PC-9 (cell line): Measurements from ENCODE around the gene B3GLCT. TPM values are rescaled to one million over a fixed set of nuclear protein-coding genes. Genes with fewer than 3 reads are reported as not detected.

Source experiments
- BruUV-seq: library from RNA; stranded (reverse); fragments of 400-500 nt; replicated peaks from 2 replicates; lab custom pipeline; 2021; lab: Mats Ljungman, UMichigan
- CTCF ChIA-PET: fragments of 300-600 bp; sonication (Branson Sonifier 250); formaldehyde crosslinking; loops from one replicate; lab custom pipeline; 2022; ENCODE audit warnings: antibody characterized with exemption; lab: Charles Lee
- POLR2A ChIA-PET: fragments of 300-600 bp; sonication (Branson Sonifier 250); formaldehyde crosslinking; loops from one replicate; lab custom pipeline; 2022; ENCODE audit warnings: antibody characterized with exemption; ENCODE audit not compliant: unreplicated experiment; lab: Charles Lee
- DNase-seq, 2 experiments: peaks; one replicate each; pipeline versions ENCODE4 v3.0.0 to v3.0.0-alpha.2; 2015 to 2022; ENCODE audit warnings: mixed read lengths in 1 of 2
- H2AFZ ChIP-seq: fragments of 200-600 bp; sonication (generic); 2 replicates; pipeline ENCODE4 v1.8.1; 2017; ENCODE audit warnings: antibody characterized with exemption
- H3F3A ChIP-seq: fragments of 200-600 bp; sonication (generic); 2 replicates; pipeline ENCODE4 v1.8.1; 2017; ENCODE audit warnings: antibody characterized with exemption, mild to moderate bottlenecking, low read depth; ENCODE audit not compliant: insufficient read depth
- H3K27ac ChIP-seq: fragments of 200-600 bp; sonication (generic); 2 replicates; pipeline ENCODE4 v1.6.1; 2016; ENCODE audit warnings: mixed run types
- H3K27me3 ChIP-seq: fragments of 200-600 bp; sonication (generic); 2 replicates; pipeline ENCODE4 v1.6.1; 2016; ENCODE audit warnings: low read depth, mixed run types; ENCODE audit not compliant: insufficient read depth
- H3K36me3 ChIP-seq: fragments of 200-600 bp; sonication (generic); 2 replicates; pipeline ENCODE4 v1.6.1; 2016; ENCODE audit warnings: low read depth, mixed run types
- H3K4me1 ChIP-seq: fragments of 200-600 bp; sonication (generic); replicated peaks from 2 replicates; pipeline ENCODE4 v1.6.1; 2016; ENCODE audit warnings: mixed run types; ENCODE audit not compliant: insufficient read depth
- H3K4me2 ChIP-seq: fragments of 200-600 bp; sonication (generic); 2 replicates; pipeline ENCODE4 v1.6.1; 2017; ENCODE audit warnings: mixed run types
- H3K4me3 ChIP-seq: fragments of 200-600 bp; sonication (generic); 2 replicates; pipeline ENCODE4 v1.6.1; 2016; ENCODE audit warnings: mixed run types
- H3K79me2 ChIP-seq: fragments of 200-600 bp; sonication (generic); 2 replicates; pipeline ENCODE4 v1.6.1; 2017; ENCODE audit warnings: low read depth, mixed run types
- H3K9me2 ChIP-seq: fragments of 200-600 bp; sonication (generic); 2 replicates; pipeline ENCODE4 v1.8.1; 2017; ENCODE audit warnings: mild to moderate bottlenecking; ENCODE audit not compliant: insufficient read depth
- H3K9me3 ChIP-seq: fragments of 200-600 bp; sonication (generic); 2 replicates; pipeline ENCODE4 v1.8.1; 2016; ENCODE audit warnings: low read depth; ENCODE audit not compliant: insufficient read depth
- H4K20me1 ChIP-seq: fragments of 200-600 bp; sonication (generic); 2 replicates; pipeline ENCODE4 v1.8.1; 2017; ENCODE audit not compliant: insufficient read depth
- CTCF ChIP-seq: fragments of 200-600 bp; sonication (generic); conservative IDR thresholded peaks from 2 replicates; pipeline ENCODE4 v1.6.1; 2017; ENCODE audit warnings: mixed run types, antibody characterized with exemption, mild to moderate bottlenecking, moderate library complexity
- EZH2 ChIP-seq: fragments of 200-600 bp; sonication (generic); IDR thresholded peaks from 2 replicates; pipeline ENCODE4 v1.8.0; 2017; ENCODE audit warnings: antibody characterized with exemption, low read depth
- intact Hi-C: fragments of 100-400 bp; cut with micrococcal nuclease; formaldehyde crosslinking; loops from one replicate; pipeline ENCODE4 v1.10.0; 2022; ENCODE audit not compliant: unreplicated experiment
- total RNA-seq: library from RNA; stranded (reverse); gene quantifications from 2 replicates; pipeline ENCODE4 v1.2.3, GENCODE V29; 2021

Gene B3GLCT
- total RNA-seq, 1 experiment from 2014 or later: 5.4 TPM

- H4K20me1 ChIP-seq: no peaks in the 10 kb centered on the region
- DNase-seq: no peak
- no peak overlapping the region for H3K4me3 ChIP-seq
- POLR2A ChIA-PET: no interaction called here
- H3K27me3 ChIP-seq: no peaks in the 10 kb centered on the region
- TF ChIP-seq CTCF: no peak
- no peak for TF ChIP-seq EZH2
- H3K4me1 ChIP-seq: no peaks in the 10 kb centered on the region
- no peaks in the 10 kb centered on the region for H3K79me2 ChIP-seq
- H2AFZ ChIP-seq: no peak overlapping the region
- peaks cover 2% of the 10 kb centered on the region; the same call in 1 of the 2 replicates for H3K9me3 ChIP-seq
- no peak overlapping the region for H3K4me2 ChIP-seq
- no peaks in the 10 kb centered on the region for H3K36me3 ChIP-seq
- CTCF ChIA-PET: no interaction called here
- H3F3A ChIP-seq: no peaks in the 10 kb centered on the region
- H3K9me2 ChIP-seq: no peaks in the 10 kb centered on the region; the same call in 1 of the 2 replicates
- no TSS peak for BruUV-seq
- intact Hi-C loops: no loop called here
- H3K27ac ChIP-seq: no peak overlapping the region
Observed at GRCh38 chr13:31310356-31310755, 110.6 kb downstream of the B3GLCT start.

DNA sequence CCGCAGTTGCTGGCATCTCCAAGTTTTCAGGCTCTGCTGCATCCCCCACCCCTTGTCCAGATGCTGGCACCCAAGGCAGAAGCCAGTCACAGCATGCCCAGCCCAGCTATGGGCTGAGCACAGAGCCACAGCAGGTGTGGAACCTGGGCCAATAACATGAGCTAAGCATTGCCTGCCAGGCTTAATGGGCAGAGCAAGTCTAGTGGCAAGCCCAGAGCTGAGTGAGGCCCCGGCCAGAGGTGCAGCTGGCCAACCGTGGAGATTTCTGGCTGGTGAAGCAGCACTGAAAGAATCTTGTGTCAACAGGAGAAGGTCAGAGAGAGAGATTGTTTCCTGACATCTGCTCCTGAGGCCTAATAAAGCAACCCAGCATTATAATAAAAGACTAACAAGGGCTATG is 111.0 kb downstream of the B3GLCT start:
- BruUV-seq: no TSS peak
- Histone ChIP-seq H3K4me3 (no peak overlapping the region), H3K36me3 (no peaks in the 10 kb centered on the region), H3K4me1 (no peaks in the 10 kb centered on the region), H2AFZ (no peak overlapping the region), H3K9me2 (no peaks in the 10 kb centered on the region; the same call in 1 of the 2 replicates), H3K27me3 (no peaks in the 10 kb centered on the region), H3K79me2 (no peaks in the 10 kb centered on the region), H3F3A (no peaks in the 10 kb centered on the region), H3K9me3 (peaks cover 6% of the 10 kb centered on the region), H3K27ac (no peak overlapping the region), H3K4me2 (no peak overlapping the region), H4K20me1 (no peaks in the 10 kb centered on the region)
- CTCF ChIA-PET: no interaction called here
- intact Hi-C loops: no loop called here
- no peak for DNase-seq
- TF ChIP-seq CTCF: no peak
- TF ChIP-seq EZH2: no peak
- POLR2A ChIA-PET: no interaction called here

DNA sequence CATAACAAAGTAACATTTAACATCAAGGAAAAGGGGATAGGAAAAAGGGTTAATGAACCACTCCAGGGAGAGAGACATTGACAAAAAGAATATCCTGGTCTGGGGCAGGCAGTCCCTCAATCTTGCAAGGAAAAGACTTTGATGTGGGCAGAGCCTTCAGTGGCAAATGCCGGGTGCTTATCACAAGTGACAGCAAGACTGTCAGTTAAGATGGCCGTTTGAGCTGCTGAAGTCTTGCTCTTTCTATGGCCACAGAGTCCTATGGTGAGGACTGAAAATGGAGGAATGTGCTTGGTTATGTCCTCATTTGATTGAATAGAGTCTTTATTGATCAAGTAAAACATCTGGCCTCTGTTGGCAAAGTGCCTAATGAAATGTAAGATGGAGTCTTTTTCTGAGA is 112.1 kb downstream of the B3GLCT start:
- no peaks in the 10 kb centered on the region for H3K36me3 ChIP-seq
- H3K9me3 ChIP-seq: peaks cover 9% of the 10 kb centered on the region
- no peak for DNase-seq
- H3K27ac ChIP-seq: no peak overlapping the region
- H3F3A ChIP-seq: no peaks in the 10 kb centered on the region
- H4K20me1 ChIP-seq: no peaks in the 10 kb centered on the region
- H3K27me3 ChIP-seq: no peaks in the 10 kb centered on the region
- H3K9me2 ChIP-seq: no peaks in the 10 kb centered on the region; the same call in 1 of the 2 replicates
- no peaks in the 10 kb centered on the region for H3K79me2 ChIP-seq
- no peak overlapping the region for H3K4me2 ChIP-seq
- TF ChIP-seq EZH2 (no peak), CTCF (no peak)
- no peak overlapping the region for H3K4me3 ChIP-seq
- ChIA-PET POLR2A (no interaction called here), CTCF (no interaction called here)
- intact Hi-C loops: no loop called here
- H3K4me1 ChIP-seq: no peaks in the 10 kb centered on the region
- BruUV-seq: no TSS peak
- no peak overlapping the region for H2AFZ ChIP-seq
